Ishikawa (cell line): Measurements from ENCODE around the gene GPD1L.

Experiments
- CEBPB ChIP-seq: IDR thresholded peaks from 2 replicates; pipeline ENCODE4 v1.6.1; 2012
- CREB1 ChIP-seq: IDR thresholded peaks from 2 replicates; pipeline ENCODE4 v1.6.1; 2012; ENCODE audit warnings: low read depth
- EGR1 ChIP-seq: IDR thresholded peaks from 2 replicates; pipeline ENCODE4 v1.6.1; 2012
- EP300 ChIP-seq: IDR thresholded peaks from 2 replicates; pipeline ENCODE4 v1.6.1; 2012; ENCODE audit warnings: borderline replicate concordance
- RAD21 ChIP-seq: IDR thresholded peaks from 2 replicates; pipeline ENCODE4 v1.6.1; 2012; ENCODE audit warnings: low read depth
- TAF1 ChIP-seq: IDR thresholded peaks from 2 replicates; pipeline ENCODE4 v1.6.1; 2012; ENCODE audit warnings: low read depth, mild to moderate bottlenecking
- TCF12 ChIP-seq: IDR thresholded peaks from 2 replicates; pipeline ENCODE4 v1.6.1; 2012; ENCODE audit warnings: low read depth
- YY1 ChIP-seq: IDR thresholded peaks from 2 replicates; pipeline ENCODE4 v1.6.1; 2012; ENCODE audit warnings: low read depth
- ZBTB7A ChIP-seq: IDR thresholded peaks from 2 replicates; pipeline ENCODE4 v1.6.1; 2012; ENCODE audit warnings: low read depth
- TF ChIP-seq, protein P1 (sequence below): IDR thresholded peaks from 2 replicates; pipeline ENCODE4 v1.6.1; 2012
- TF ChIP-seq, protein P2 (sequence below): IDR thresholded peaks from 2 replicates; pipeline ENCODE4 v1.6.1; 2012; ENCODE audit warnings: low read depth, mild to moderate bottlenecking
- TF ChIP-seq, protein P3 (sequence below): IDR thresholded peaks from 2 replicates; pipeline ENCODE4 v1.6.1; 2012

DNA sequence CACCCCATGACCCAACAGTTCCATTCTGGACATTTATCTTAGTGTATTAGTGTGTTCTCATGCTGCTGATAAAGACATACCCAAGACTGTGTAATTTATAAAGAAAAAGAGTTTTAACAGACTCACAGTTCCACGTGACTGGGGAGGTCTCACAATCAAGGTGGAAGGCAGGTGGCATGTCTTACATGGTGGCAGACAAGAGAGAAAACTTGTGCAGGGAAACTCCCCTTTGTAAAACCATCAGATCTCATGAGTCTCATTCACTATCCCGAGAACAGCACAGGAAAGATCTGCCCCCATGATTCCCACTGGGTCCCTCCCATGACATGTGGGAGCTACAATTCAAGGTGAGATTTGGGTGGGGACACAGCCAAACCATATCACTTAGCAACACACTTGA is 21.6 kb upstream of the GPD1L start:
- TF ChIP-seq EP300: no peak
- TF ChIP-seq, protein P1, sequence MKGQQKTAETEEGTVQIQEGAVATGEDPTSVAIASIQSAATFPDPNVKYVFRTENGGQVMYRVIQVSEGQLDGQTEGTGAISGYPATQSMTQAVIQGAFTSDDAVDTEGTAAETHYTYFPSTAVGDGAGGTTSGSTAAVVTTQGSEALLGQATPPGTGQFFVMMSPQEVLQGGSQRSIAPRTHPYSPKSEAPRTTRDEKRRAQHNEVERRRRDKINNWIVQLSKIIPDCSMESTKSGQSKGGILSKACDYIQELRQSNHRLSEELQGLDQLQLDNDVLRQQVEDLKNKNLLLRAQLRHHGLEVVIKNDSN: no peak
- TF ChIP-seq, protein P2, sequence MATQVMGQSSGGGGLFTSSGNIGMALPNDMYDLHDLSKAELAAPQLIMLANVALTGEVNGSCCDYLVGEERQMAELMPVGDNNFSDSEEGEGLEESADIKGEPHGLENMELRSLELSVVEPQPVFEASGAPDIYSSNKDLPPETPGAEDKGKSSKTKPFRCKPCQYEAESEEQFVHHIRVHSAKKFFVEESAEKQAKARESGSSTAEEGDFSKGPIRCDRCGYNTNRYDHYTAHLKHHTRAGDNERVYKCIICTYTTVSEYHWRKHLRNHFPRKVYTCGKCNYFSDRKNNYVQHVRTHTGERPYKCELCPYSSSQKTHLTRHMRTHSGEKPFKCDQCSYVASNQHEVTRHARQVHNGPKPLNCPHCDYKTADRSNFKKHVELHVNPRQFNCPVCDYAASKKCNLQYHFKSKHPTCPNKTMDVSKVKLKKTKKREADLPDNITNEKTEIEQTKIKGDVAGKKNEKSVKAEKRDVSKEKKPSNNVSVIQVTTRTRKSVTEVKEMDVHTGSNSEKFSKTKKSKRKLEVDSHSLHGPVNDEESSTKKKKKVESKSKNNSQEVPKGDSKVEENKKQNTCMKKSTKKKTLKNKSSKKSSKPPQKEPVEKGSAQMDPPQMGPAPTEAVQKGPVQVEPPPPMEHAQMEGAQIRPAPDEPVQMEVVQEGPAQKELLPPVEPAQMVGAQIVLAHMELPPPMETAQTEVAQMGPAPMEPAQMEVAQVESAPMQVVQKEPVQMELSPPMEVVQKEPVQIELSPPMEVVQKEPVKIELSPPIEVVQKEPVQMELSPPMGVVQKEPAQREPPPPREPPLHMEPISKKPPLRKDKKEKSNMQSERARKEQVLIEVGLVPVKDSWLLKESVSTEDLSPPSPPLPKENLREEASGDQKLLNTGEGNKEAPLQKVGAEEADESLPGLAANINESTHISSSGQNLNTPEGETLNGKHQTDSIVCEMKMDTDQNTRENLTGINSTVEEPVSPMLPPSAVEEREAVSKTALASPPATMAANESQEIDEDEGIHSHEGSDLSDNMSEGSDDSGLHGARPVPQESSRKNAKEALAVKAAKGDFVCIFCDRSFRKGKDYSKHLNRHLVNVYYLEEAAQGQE: no peak
- no peak for TF ChIP-seq CEBPB
- TF ChIP-seq RAD21: no peak
- TF ChIP-seq TAF1: no peak
- no peak for TF ChIP-seq YY1
- TF ChIP-seq CREB1: no peak
- no peak for TF ChIP-seq TCF12
- no peak for TF ChIP-seq ZBTB7A
- TF ChIP-seq, protein P3, sequence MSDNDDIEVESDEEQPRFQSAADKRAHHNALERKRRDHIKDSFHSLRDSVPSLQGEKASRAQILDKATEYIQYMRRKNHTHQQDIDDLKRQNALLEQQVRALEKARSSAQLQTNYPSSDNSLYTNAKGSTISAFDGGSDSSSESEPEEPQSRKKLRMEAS: no peak
- TF ChIP-seq EGR1: no peak
